GM12874 (cell line): ENCODE results near the gene ADGRG7.
A peak's percentile ranks its signal among the peaks of the same experiment; 100 is the strongest.

Experiments
- CTCF ChIP-seq: IDR thresholded peaks from 2 replicates; pipeline ENCODE4 v1.5.1; 2011; ENCODE audit warnings: low read depth, mild to moderate bottlenecking, control low read depth, low read length, moderate library complexity; ENCODE audit not compliant: insufficient read depth

Gene ADGRG7

GRCh38 chr3:100708989-100709841, 99.8 kb downstream of the ADGRG7 start, which contains the start of gene TFG:
TFG (plus strand) TSS chr3:100709494; CDS start chr3:100713686, 4,192 bp downstream.
- no peak for TF ChIP-seq CTCF

GRCh38 chr3:100709842-100710260, 100.5 kb downstream of the ADGRG7 start:
- TF ChIP-seq CTCF = no peak

GRCh38 chr3:100710261-100710968, 101.0 kb downstream of the ADGRG7 start:
- peak; percentile 33; the same call in 1 of the 2 replicates for TF ChIP-seq CTCF

- no peak for TF ChIP-seq CTCF
Observed at GRCh38 chr3:100715176-100715575, 105.8 kb downstream of the ADGRG7 start.

GRCh38 chr3:100717063-100717462, 107.7 kb downstream of the ADGRG7 start:
- no peak for TF ChIP-seq CTCF

- TF ChIP-seq CTCF = no peak
Observed at GRCh38 chr3:100717637-100718487, 108.5 kb downstream of the ADGRG7 start.
